ENCODE measurements around the gene SYTL3. TPM values are rescaled to one million over a fixed set of nuclear protein-coding genes. Genes with fewer than 3 reads are reported as not detected.

SYTL3 gene
- total RNA-seq, 1 experiment from 2014 or later: 0.09 TPM

DNA sequence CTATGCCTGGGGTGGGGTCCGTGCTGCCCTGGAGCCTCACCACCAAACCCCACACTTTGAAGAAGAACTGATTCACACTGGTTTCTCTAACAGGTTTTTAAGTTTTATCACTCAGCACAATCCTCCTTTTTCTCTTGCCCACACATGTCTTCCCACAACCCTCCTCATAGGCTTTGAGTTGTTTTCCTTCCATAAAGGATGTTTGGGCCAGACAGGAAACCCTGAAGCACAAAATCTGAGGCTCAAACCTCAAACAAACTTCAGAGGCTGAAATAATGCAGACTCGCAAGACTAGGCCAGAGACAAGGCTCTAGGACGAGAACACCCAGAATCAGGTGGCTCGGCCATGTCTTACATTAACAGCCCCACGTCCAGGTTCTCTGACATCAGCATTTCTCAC is 134.0 kb downstream of the SYTL3 start:
- DNase-seq: no peak
- Histone ChIP-seq H3T11ph (ENCODE audit: low read length) (no peak overlapping the region), H2BK15ac (ENCODE audit: low read depth, low read length) (no peak overlapping the region), H2AK5ac (ENCODE audit: insufficient read length, low read length) (no peak overlapping the region), H3K4me1 (ENCODE audit: insufficient read depth, low read length) (no peaks in the 10 kb centered on the region), H3K79me2 (ENCODE audit: insufficient read depth, low read length) (peaks cover 3% of the 10 kb centered on the region; the same call in 1 of the 2 replicates), H3K56ac (ENCODE audit: insufficient read length, low read depth, low read length) (no peak overlapping the region), H2BK20ac (ENCODE audit: low read depth, low read length, poor library complexity, severe bottlenecking) (no peak overlapping the region), H2AFZ (ENCODE audit: low read length) (no peak overlapping the region), H3K27ac (ENCODE audit: insufficient read length, low read depth, low read length) (no peak overlapping the region), H2BK5ac (ENCODE audit: insufficient read length, low read length) (no peak overlapping the region), H4K5ac (ENCODE audit: insufficient read length, low read depth, low read length) (no peak overlapping the region), H3K9ac (ENCODE audit: extremely low read depth, insufficient read length, low read length) (no peak overlapping the region), H2BK120ac (ENCODE audit: low read depth, low read length, poor library complexity, severe bottlenecking) (no peak overlapping the region), H3K79me1 (ENCODE audit: insufficient read depth, low read depth, low read length, poor library complexity, severe bottlenecking) (peaks cover 18% of the 10 kb centered on the region), H4K8ac (replicated peaks; ENCODE audit: insufficient read length, low read depth, low read length) (no peak overlapping the region), H3K4me2 (ENCODE audit: insufficient read depth, insufficient read length, low read length) (no peak overlapping the region), H3K23me2 (ENCODE audit: insufficient read length, low read depth, low read length, poor library complexity, severe bottlenecking) (no peaks in the 10 kb centered on the region), H3K14ac (ENCODE audit: insufficient read depth, low read length) (no peak overlapping the region), H3K18ac (ENCODE audit: insufficient read length, low read depth, low read length) (no peak overlapping the region), H3K9me3 (ENCODE audit: control insufficient read depth, low read depth, low read length) (no peaks in the 10 kb centered on the region), H2BK12ac (ENCODE audit: insufficient read length, low read depth, low read length) (no peak overlapping the region), H4K91ac (ENCODE audit: insufficient read length, low read depth, low read length) (no peak overlapping the region), H4K20me1 (ENCODE audit: control insufficient read depth, insufficient read depth, insufficient read length) (no peaks in the 10 kb centered on the region), H3K27me3 (ENCODE audit: insufficient read depth, low read length) (no peaks in the 10 kb centered on the region), H3K23ac (ENCODE audit: insufficient read length, low read depth, low read length) (no peak overlapping the region), H3K4ac (ENCODE audit: low read depth, low read length) (no peak overlapping the region)
- Mint-ChIP-seq H3K9me3 (no peaks in the 10 kb centered on the region), H3K4me1 (peaks cover 4 to 8% of the 10 kb centered on the region in 2 experiments; a peak in 3 of 4 replicates), H3K4me3 (no peak overlapping the region), H3K27me3 (ENCODE audit: low read depth) (no peaks in the 10 kb centered on the region), H3K36me3 (ENCODE audit: insufficient read depth in 1 of 3, low read depth in 3 of 3) (peaks cover 80 to 93% (median 90%) of the 10 kb centered on the region in 3 experiments), H3K27ac (peak overlapping the region in 1 of 3 experiments; percentile 67; a peak in 1 of 7 replicates)
- TF ChIP-seq, protein P1, sequence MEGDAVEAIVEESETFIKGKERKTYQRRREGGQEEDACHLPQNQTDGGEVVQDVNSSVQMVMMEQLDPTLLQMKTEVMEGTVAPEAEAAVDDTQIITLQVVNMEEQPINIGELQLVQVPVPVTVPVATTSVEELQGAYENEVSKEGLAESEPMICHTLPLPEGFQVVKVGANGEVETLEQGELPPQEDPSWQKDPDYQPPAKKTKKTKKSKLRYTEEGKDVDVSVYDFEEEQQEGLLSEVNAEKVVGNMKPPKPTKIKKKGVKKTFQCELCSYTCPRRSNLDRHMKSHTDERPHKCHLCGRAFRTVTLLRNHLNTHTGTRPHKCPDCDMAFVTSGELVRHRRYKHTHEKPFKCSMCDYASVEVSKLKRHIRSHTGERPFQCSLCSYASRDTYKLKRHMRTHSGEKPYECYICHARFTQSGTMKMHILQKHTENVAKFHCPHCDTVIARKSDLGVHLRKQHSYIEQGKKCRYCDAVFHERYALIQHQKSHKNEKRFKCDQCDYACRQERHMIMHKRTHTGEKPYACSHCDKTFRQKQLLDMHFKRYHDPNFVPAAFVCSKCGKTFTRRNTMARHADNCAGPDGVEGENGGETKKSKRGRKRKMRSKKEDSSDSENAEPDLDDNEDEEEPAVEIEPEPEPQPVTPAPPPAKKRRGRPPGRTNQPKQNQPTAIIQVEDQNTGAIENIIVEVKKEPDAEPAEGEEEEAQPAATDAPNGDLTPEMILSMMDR (conservative IDR thresholded peaks at IDR 0.05): no peak
- WGBS (ENCODE audit: extremely low coverage, insufficient read length, low lambda C conversion rate): no CpG with 5 or more reads among the region's 5 CpGs

Measured in H9 (cell line).